Right cardiac atrium (tissue), 5 donors: ENCODE results near the gene NTN4. TPM values are rescaled to one million over a fixed set of nuclear protein-coding genes. Genes with fewer than 3 reads are reported as not detected.
"Not testable (repeated sequence)": the region's sequence is repeated elsewhere in the genome, so short reads cannot be mapped to it uniquely, and the experiment has no call there.

Experiments
- ATAC-seq, 2 donors: fragments of 200-7000 bp; cut with Tn5 transposase; one replicate each; pipeline versions ENCODE4 v1.8.0 to v1.9.1; 2020; ENCODE audit warnings: moderate library complexity in 2 of 2, mild to moderate bottlenecking in 1 of 2
- DNase-seq, 3 donors: peaks; one replicate each; pipeline ENCODE4 v3.0.0-alpha.2; 2020
- H3K27ac ChIP-seq: one replicate; pipeline ENCODE4 v1.5.1; 2013; ENCODE audit warnings: mild to moderate bottlenecking, low read length, control low read depth, moderate library complexity
- H3K27me3 ChIP-seq: one replicate; pipeline ENCODE4 v1.6.1; 2013; ENCODE audit not compliant: control insufficient read depth, insufficient read depth
- H3K4me1 ChIP-seq: one replicate; pipeline ENCODE4 v1.6.1; 2013; ENCODE audit warnings: low read length; ENCODE audit not compliant: control insufficient read depth, insufficient read depth
- H3K4me3 ChIP-seq: one replicate; pipeline ENCODE4 v1.5.1; 2013; ENCODE audit warnings: low read length, control low read depth
- H3K9me3 ChIP-seq: one replicate; pipeline ENCODE4 v1.6.1; 2013; ENCODE audit warnings: low read length; ENCODE audit not compliant: control insufficient read depth
- whole genome bisulfite sequencing: extraction: QIAGEN DNeasy Blood & Tissue Kit; methylation state at CpG from one replicate; pipeline ENCODE4 v1.1.7; 2013; 5-methylcytosine and 5-hydroxymethylcytosine counted together
- intact Hi-C, 4 donors: fragments of 100-400 bp; cut with DNase I; formaldehyde crosslinking; loops; one replicate each; pipeline versions ENCODE4 v1.11.0 to v1.14.0; 2022 to 2023
- polyA plus RNA-seq: library from polyadenylated mRNA; stranded (reverse); fragments of 200-250 nt; gene quantifications from one replicate; pipeline ENCODE4 v1.2.3, GENCODE V29; 2013
- total RNA-seq, 4 donors: library from RNA; stranded (reverse); fragmentation: NEBNext Ultra II Directional; extraction: Animal tissue kit (Norgen Biotek cat#: 25700); gene quantifications; one replicate each; pipeline ENCODE4 v1.2.1, GENCODE V29; 2021
- donor health status: healthy with polysubstance abuse.
- donor health status: DM: no; HTN: yes; CAD: no.
- donor health status: DM: no; HTN: no; CAD: no.
- donor health status: DM: no; HTN: yes; CAD: no; lungs with severe emphysema.
- donor health status: DM: yes; HTN: yes; CAD: no.

Gene NTN4
- total and polyA plus RNA-seq, 5 donors = 62.9 to 111 (median 96.1) TPM

DNA sequence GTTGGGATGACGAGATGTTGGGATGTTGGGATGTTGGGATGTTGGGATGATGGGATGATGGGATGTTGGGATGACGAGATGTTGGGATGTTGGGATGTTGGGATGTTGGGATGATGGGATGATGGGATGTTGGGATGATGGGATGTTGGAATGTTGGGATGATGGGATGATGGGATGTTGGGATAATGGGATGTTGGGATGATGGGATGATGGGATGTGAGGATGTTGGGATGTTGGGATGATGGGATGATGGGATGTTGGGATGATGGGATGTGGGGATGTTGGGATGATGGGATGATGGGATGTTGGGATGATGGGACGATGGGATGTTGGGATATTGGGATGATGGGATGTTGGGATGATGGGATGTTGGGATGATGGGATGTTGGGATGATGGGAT lies 135.9 kb downstream of the NTN4 start:
- H3K27me3 ChIP-seq, H3K27ac ChIP-seq, H3K4me1 ChIP-seq, H3K9me3 ChIP-seq, intact Hi-C loops, H3K4me3 ChIP-seq, ATAC-seq, DNase-seq: not testable (repeated sequence)
- WGBS = 96% methylated on average over 3 of the region's 3 CpGs

DNA sequence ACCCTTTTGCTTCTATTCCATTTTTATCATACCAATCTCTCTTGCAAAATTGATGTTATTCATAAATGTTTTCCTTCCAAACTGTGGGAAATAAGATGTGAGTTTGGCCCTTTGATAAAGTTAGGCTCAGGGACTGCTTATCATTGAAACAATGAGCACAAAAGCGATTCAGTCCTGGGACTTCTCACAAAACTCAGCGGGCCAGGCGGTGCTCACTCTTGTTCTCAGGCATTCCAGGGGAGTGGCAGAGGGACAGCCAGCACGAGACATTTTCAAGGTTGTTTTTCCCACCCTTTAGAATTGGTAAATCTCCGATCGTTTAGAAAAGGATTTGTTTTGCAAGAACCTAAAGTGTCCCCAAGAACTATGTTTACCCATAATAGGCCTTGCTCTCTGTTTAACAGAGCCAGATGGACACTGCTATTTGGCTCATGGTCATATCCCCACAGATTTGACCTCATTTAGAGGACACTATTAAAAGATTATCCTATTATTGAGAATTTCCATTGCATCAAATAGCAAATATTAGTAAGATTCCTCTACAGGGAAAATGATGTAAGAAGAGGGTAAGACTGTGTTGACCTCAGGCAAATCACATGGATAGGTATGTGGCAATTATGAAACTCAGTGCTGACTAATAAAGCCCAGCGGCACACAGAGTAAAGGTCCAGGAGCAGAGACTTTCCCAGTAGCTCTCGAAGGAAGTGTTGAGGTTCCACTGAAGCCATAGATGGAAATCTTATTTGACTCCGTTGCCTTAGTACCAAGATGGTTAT lies 136.6 kb downstream of the NTN4 start:
- H3K4me3 ChIP-seq = no peak overlapping the region
- 52% methylated on average over 9 of the region's 9 CpGs for WGBS
- intact Hi-C loops = no loop called here
- no peaks in the 10 kb centered on the region for H3K9me3 ChIP-seq
- no peaks in the 10 kb centered on the region for H3K27me3 ChIP-seq
- no peaks in the 10 kb centered on the region for H3K4me1 ChIP-seq
- peak overlapping the region; percentile 36 for H3K27ac ChIP-seq
- DNase-seq (peak in 1 of 3 donors; percentile 61), ATAC-seq (peak; percentile 80 to 86)

DNA sequence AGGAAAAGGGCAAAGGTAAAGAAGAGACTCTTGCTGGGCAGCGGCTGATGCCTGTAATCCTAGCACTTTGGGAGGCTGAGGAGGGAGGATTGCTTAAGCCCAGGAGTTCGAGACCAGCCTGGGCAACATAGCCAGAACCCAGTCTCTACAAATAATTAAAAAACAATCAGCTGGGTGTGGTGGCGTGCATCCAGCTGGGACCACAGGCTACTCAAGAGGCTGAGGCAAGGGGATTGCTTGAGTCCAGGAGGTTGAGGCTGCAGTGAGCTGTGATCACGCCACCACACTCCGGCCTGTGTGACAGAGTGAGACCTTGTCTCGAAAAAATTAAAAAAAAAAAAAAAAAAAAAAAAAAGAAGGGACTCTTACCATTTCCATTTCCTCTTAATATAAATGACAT lies 138.9 kb downstream of the NTN4 start:
- no peaks in the 10 kb centered on the region for H3K9me3 ChIP-seq
- intact Hi-C loops = no loop called here
- H3K4me3 ChIP-seq = no peak overlapping the region
- DNase-seq = peak in 1 of 3 donors; percentile 26
- H3K4me1 ChIP-seq = no peaks in the 10 kb centered on the region
- ATAC-seq = no peak
- H3K27ac ChIP-seq = no peak overlapping the region
- H3K27me3 ChIP-seq = no peaks in the 10 kb centered on the region
- WGBS = 94% methylated on average over 6 of the region's 6 CpGs

DNA sequence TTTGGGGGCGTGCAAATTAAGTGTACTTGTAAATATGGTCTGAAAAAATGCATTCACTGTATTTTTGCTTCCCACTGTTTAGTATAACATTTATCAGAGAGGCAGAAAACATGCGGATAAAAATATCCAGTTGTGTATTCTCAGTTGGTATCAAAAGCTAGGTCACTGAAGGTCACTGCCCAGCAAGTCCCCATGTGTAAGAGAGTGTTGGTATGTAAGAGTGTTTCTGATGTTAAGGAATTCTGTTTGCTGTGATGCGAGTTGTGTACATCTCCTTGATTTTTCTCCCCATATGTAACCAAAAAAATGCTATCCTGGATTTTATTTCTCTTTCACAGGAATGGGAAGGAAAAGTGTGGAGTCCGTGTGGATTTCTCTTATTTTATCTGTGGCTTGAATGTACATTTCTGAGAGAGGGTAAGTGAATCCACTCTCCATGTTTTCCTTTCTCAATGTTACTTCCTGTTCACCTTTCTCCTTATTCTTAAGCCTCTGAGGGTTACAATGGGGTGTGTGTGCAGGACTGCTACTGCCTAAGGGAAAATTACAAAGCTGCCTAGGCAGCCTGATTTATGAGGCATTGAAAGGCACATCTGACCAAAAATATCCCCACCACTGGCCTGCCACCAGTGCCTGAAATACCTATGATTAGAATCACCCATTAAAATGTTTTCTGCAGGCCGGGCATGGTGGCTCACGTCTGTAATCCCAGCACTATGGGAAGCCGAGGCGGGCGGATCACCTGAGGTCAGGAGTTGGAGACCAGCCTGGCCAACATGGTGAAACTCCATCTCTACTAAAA lies 141.4 kb downstream of the NTN4 start:
- H3K4me3 ChIP-seq = no peak overlapping the region
- H3K27ac ChIP-seq = peak overlapping the region; percentile 51
- no peaks in the 10 kb centered on the region for H3K9me3 ChIP-seq
- whole genome bisulfite sequencing = 67% methylated on average over 9 of the region's 9 CpGs
- H3K27me3 ChIP-seq = no peaks in the 10 kb centered on the region
- intact Hi-C loops = no loop called here
- no peak for DNase-seq
- no peaks in the 10 kb centered on the region for H3K4me1 ChIP-seq
- peak; percentile 47 to 61 for ATAC-seq

DNA sequence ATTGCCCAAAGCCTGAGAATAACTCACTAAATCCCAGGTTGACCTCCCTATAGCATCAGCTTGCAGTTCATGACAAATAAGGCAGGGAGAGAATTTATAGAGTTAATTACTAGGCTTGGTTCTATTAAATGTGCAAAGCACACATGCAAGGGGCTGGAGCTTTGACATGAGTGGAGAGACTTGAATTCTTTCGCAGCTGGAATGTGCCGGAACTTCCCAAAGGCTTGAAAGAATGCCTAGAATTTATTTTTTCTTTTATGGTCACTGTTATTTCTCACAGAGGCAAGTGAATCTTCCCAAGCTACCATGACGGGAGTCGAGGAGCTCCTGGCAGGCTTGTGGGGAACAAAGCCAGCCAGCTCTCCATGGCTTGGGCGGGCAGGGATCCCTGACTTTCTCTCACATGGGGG lies 143.8 kb downstream of the NTN4 start:
- DNase-seq = peak in 1 of 3 donors; percentile 43
- Histone ChIP-seq H3K9me3 (no peaks in the 10 kb centered on the region), H3K27me3 (no peaks in the 10 kb centered on the region), H3K4me3 (no peak overlapping the region), H3K27ac (peak overlapping the region; percentile 19), H3K4me1 (no peaks in the 10 kb centered on the region)
- no peak for ATAC-seq
- 41% methylated on average over 5 of the region's 5 CpGs for WGBS
- intact Hi-C loops = no loop called here

DNA sequence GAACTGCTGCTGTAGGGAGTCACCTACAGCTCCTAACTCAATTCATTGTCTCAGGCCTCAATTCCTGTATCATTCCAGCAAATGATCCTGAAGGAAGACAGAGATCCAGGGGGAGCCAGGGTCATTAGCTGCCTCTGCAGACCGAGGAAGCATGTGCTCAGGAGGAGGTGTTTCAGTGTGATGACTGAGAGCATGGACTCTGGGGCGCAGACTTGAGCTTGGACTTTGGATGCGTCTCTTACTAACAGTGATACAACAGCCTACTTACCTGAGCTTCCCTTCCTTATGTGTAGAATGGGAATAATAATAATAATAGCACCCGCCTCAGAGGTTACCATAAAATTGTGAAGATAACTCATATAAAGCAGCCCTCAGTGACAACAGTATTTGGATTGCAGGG lies 147.3 kb downstream of the NTN4 start:
- H3K27me3 ChIP-seq = no peaks in the 10 kb centered on the region
- peaks cover 3% of the 10 kb centered on the region for H3K4me1 ChIP-seq
- 95% methylated on average over 4 of the region's 4 CpGs for WGBS
- H3K4me3 ChIP-seq = no peak overlapping the region
- ATAC-seq = no peak
- no peaks in the 10 kb centered on the region for H3K9me3 ChIP-seq
- intact Hi-C loops = no loop called here
- no peak for DNase-seq
- H3K27ac ChIP-seq = no peak overlapping the region

DNA sequence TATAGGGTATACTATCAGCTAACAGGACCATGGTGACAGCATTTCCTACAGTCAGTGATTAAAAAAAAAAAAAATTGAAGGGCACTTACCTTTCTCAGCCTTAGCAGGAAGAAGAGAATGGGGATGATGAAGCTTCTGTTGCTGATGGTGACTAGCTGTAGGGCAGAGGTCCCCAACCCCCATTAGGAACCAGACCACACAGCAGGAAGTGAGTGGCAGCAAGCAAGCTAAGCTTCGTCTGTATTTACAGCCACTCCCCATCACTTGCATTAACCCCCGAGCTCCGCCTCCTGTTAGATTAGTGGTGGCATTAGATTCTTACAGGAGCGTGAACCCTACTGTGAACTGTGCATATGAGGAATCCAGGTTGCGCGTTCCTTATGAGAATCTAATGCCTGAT lies 148.0 kb downstream of the NTN4 start:
- Histone ChIP-seq H3K27ac (no peak overlapping the region), H3K27me3 (no peaks in the 10 kb centered on the region), H3K4me3 (no peak overlapping the region), H3K4me1 (peaks cover 3% of the 10 kb centered on the region), H3K9me3 (no peaks in the 10 kb centered on the region)
- DNase-seq (no peak), ATAC-seq (no peak)
- WGBS = 85% methylated on average over 6 of the region's 6 CpGs
- intact Hi-C loops = no loop called here

DNA sequence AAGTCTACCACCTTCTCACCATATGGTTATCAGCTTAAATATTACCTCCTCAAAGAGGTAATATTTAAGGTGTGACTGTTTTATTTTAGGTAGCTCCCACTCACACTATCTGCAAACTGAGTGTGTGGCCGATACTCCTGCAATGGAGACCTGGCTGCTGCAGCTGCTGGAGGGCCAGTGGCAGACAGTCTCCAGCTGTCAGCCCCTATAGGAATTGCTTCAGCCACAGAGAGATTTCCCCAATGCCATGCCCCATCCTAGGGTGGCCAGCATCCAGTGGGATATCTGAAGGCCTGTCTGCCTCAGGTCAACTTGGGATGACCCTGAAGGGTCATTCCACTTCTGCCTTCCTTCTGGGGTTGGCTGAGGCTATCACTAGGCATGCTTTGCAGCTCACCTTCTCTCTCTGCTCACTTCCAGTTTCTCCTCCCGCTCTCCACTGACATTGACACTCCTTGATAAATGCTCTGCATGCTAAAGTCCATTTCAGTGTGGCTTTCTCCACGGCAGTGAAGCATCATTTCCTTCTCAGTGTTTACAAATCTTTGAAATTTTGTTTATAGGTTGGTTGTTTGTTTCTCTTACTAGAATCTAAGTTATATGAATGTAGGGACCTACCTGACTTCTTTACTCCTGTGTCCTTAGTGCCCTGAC lies 149.1 kb downstream of the NTN4 start:
- peak in 1 of 2 donors; percentile 60 for ATAC-seq

DNA sequence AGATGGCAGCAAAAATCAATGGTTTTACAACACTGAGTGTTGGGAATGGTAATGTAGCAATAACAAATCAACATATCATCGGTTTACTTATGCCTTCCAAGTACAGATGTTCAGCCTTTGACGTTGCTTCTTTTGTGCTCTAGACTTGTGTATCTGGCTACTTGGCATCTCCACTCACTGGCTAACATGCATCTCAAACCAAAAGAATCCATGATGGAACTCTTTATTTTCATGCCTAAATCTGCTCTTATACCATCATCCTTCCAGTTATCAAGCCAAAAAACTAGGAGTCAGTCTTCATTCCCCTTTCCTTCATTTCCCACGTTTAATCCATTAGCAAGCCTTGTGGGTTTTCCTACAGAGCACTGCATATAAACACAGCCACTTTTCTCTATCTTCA lies 150.0 kb downstream of the NTN4 start:
- WGBS = 75% methylated on average over 3 of the region's 3 CpGs
- no peak for ATAC-seq

More for the DNA sequence above, 149.1 kb downstream of the NTN4 start:
- no peaks in the 10 kb centered on the region for H3K27me3 ChIP-seq
- H3K4me1 ChIP-seq = peaks cover 3% of the 10 kb centered on the region
- 40% methylated on average over 3 of the region's 3 CpGs for WGBS
- H3K4me3 ChIP-seq = no peak overlapping the region
- intact Hi-C loops = no loop called here
- no peak for DNase-seq
- no peaks in the 10 kb centered on the region for H3K9me3 ChIP-seq
- no peak overlapping the region for H3K27ac ChIP-seq

DNA sequence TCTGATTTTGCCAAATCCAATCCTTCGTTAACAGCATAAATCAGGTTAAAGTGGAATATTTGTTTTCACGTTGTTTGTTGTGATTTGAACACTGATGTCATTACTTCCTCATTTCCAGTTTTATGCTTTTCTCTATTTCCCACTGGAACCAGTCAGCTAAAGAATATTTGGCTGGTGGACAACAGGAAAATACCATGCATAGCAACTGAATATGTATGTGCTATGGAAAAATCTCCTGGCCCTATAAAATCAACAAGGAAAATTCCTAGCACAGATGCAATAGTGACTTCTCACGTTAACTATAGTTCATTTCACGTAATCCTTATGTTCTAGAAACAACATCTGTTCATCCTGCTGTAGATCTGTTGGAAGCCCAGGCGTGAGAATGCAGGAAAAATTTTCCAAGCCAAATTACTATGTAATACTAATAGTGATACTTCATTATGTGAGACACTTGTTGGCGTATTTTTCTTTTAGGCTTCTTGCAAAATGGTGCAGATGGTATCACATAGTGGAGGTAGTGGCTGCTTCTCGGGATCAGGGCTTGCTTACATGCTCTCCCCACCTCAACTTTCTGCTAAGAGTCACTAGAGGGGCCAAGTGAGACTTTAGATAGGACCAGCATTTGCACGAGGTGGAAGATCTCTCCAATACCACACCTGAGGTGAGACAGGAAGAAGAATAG lies 153.0 kb downstream of the NTN4 start:
- Histone ChIP-seq H3K4me1 (peaks cover 3% of the 10 kb centered on the region), H3K27ac (no peak overlapping the region), H3K27me3 (no peaks in the 10 kb centered on the region), H3K4me3 (no peak overlapping the region), H3K9me3 (no peaks in the 10 kb centered on the region)
- ATAC-seq (no peak), DNase-seq (no peak)
- intact Hi-C loops = no loop called here
- 63% methylated on average over 8 of the region's 8 CpGs for WGBS

More for the DNA sequence above, 150.0 kb downstream of the NTN4 start:
- intact Hi-C loops = no loop called here
- peaks cover 3% of the 10 kb centered on the region for H3K4me1 ChIP-seq
- DNase-seq = no peak
- no peak overlapping the region for H3K27ac ChIP-seq
- no peaks in the 10 kb centered on the region for H3K27me3 ChIP-seq
- H3K4me3 ChIP-seq = no peak overlapping the region
- no peaks in the 10 kb centered on the region for H3K9me3 ChIP-seq
